RWPE2 (cell line): ENCODE measurements around the gene NT5M.
"Not testable (repeated sequence)": the region's sequence is repeated elsewhere in the genome, so short reads cannot be mapped to it uniquely, and the experiment has no call there.

Source experiments
- ATAC-seq: fragments of 200-7000 bp; cut with Tn5 transposase; 3 replicates; pipeline ENCODE4 v1.9.1; 2021; ENCODE audit warnings: low read depth
- DNase-seq: peaks from one replicate; pipeline ENCODE4 v3.0.0-alpha.2; 2020; ENCODE audit warnings: low spot score
- H3K27ac ChIP-seq: fragments of 450-650 bp; 2 replicates; pipeline ENCODE4 v1.5.1; 2017; ENCODE audit warnings: mild to moderate bottlenecking; ENCODE audit not compliant: poor library complexity, severe bottlenecking
- H3K27me3 ChIP-seq: fragments of 250-450 bp; sonication (Bioruptor Pico); 2 replicates; pipeline ENCODE4 v1.5.1; 2021; ENCODE audit warnings: mild to moderate bottlenecking, moderate library complexity; ENCODE audit not compliant: insufficient read depth, poor library complexity, severe bottlenecking
- H3K36me3 ChIP-seq: fragments of 250-450 bp; sonication (Bioruptor Pico); 2 replicates; pipeline ENCODE4 v1.5.1; 2020; ENCODE audit warnings: low read depth, mild to moderate bottlenecking, moderate library complexity
- H3K4me1 ChIP-seq: fragments of 250-450 bp; sonication (Bioruptor Pico); 2 replicates; pipeline ENCODE4 v1.5.1; 2021; ENCODE audit warnings: mild to moderate bottlenecking, moderate library complexity; ENCODE audit not compliant: insufficient read depth, poor library complexity, severe bottlenecking
- H3K4me3 ChIP-seq: fragments of 250-450 bp; sonication (Bioruptor Pico); 2 replicates; pipeline ENCODE4 v1.5.1; 2021; ENCODE audit warnings: mild to moderate bottlenecking, moderate library complexity; ENCODE audit not compliant: severe bottlenecking
- H3K9me3 ChIP-seq: fragments of 250-450 bp; sonication (Bioruptor Pico); 2 replicates; pipeline ENCODE4 v1.5.1; 2021; ENCODE audit warnings: mild to moderate bottlenecking, moderate library complexity; ENCODE audit not compliant: severe bottlenecking
- TF ChIP-seq, protein P1 (sequence below): fragments of 450-650 bp; IDR thresholded peaks from one replicate; pipeline ENCODE4 v1.5.1; 2017; ENCODE audit warnings: mild to moderate bottlenecking, moderate library complexity; ENCODE audit not compliant: poor library complexity, severe bottlenecking

Gene NT5M

DNA sequence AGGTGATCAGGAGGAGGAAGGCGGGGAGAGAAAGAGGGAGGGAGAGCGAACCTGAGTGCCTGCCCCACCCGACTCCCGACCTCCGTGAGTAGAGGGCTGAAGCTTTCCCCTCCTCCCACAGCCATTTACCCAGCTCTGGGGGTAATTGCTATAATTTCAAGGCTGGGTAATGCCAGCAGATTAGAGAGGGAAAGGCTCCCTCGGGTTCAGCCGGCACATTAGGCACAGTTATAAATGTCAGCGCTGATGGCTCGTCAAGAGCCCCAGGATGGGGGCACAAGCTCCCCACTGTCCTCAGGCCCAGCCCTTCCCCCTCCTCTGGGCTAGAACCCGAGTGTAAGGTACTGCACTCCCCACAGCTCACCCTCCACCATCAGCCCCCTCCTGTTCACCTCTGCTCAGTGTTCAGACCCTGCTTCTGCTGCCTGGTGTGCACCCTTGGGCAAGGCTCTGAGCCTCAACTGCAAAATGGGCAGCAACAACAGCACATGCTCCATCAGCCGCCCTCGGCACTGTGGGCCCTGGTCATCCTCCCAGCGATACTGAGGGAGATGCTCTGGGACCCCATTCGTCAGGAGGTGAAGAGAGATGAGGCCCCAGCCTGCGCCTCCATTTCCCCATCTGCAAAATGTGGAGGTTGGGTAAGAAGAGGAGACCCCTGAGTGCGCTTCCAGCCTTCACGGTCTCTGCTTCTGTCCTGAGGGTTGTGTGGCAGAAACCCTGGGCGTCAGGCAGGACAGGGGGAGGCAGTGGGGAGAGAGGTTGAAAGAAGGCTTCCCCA is 77.2 kb downstream of the NT5M start:
- TF ChIP-seq, protein P1, sequence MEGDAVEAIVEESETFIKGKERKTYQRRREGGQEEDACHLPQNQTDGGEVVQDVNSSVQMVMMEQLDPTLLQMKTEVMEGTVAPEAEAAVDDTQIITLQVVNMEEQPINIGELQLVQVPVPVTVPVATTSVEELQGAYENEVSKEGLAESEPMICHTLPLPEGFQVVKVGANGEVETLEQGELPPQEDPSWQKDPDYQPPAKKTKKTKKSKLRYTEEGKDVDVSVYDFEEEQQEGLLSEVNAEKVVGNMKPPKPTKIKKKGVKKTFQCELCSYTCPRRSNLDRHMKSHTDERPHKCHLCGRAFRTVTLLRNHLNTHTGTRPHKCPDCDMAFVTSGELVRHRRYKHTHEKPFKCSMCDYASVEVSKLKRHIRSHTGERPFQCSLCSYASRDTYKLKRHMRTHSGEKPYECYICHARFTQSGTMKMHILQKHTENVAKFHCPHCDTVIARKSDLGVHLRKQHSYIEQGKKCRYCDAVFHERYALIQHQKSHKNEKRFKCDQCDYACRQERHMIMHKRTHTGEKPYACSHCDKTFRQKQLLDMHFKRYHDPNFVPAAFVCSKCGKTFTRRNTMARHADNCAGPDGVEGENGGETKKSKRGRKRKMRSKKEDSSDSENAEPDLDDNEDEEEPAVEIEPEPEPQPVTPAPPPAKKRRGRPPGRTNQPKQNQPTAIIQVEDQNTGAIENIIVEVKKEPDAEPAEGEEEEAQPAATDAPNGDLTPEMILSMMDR: no peak
- H3K4me3 ChIP-seq: no peak overlapping the region

GRCh38 chr17:17381446-17382064 is 78.4 kb downstream of the NT5M start:
- DNase-seq: no peak

More for the DNA sequence above, 77.2 kb downstream of the NT5M start:
- no peaks in the 10 kb centered on the region for H3K9me3 ChIP-seq
- no peaks in the 10 kb centered on the region for H3K36me3 ChIP-seq
- H3K27ac ChIP-seq: no peak overlapping the region
- DNase-seq: no peak
- no peaks in the 10 kb centered on the region for H3K4me1 ChIP-seq
- no peak for ATAC-seq
- peaks cover 15% of the 10 kb centered on the region for H3K27me3 ChIP-seq

DNA sequence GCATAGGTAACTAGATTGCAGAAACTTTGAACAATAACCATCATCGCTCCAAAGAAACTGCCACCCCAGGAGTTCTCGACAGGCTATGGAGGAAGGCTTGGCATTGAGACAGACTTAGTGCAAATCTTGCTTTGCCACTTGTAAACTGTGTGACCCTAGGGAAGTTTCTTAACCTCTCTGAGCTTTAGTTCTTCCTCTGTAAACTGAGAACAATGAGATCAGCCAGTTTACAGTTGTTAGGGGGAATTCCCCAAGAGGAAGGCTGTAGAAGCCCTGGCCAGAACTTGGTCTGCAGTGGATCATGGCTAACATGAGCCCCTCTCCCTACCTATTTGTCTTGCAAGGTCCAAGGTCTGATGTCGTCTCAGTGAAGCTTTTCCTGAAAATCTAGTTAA is 78.9 kb downstream of the NT5M start:
- no peak overlapping the region for H3K4me3 ChIP-seq
- no peaks in the 10 kb centered on the region for H3K36me3 ChIP-seq
- H3K4me1 ChIP-seq: peaks cover 4% of the 10 kb centered on the region
- DNase-seq: no peak
- H3K27me3 ChIP-seq: peaks cover 15% of the 10 kb centered on the region
- no peak overlapping the region for H3K27ac ChIP-seq
- no peak for ATAC-seq
- TF ChIP-seq, protein P1: no peak
- no peaks in the 10 kb centered on the region for H3K9me3 ChIP-seq

More at GRCh38 chr17:17381446-17382064, 78.4 kb downstream of the NT5M start:
- Histone ChIP-seq H3K36me3 (no peaks in the 10 kb centered on the region), H3K4me1 (peaks cover under 1% of the 10 kb centered on the region), H3K27me3 (peaks cover 15% of the 10 kb centered on the region), H3K4me3 (no peak overlapping the region), H3K27ac (no peak overlapping the region), H3K9me3 (no peaks in the 10 kb centered on the region)
- TF ChIP-seq, protein P1: no peak
- no peak for ATAC-seq

- Histone ChIP-seq H3K27ac (no peak overlapping the region), H3K4me1 (peaks cover 7% of the 10 kb centered on the region), H3K9me3 (no peaks in the 10 kb centered on the region), H3K27me3 (peaks cover 15% of the 10 kb centered on the region), H3K36me3 (no peaks in the 10 kb centered on the region), H3K4me3 (no peak overlapping the region)
- DNase-seq (no peak), ATAC-seq (no peak)
- TF ChIP-seq, protein P1: no peak
Observed at GRCh38 chr17:17382971-17383370, 79.8 kb downstream of the NT5M start.

DNA sequence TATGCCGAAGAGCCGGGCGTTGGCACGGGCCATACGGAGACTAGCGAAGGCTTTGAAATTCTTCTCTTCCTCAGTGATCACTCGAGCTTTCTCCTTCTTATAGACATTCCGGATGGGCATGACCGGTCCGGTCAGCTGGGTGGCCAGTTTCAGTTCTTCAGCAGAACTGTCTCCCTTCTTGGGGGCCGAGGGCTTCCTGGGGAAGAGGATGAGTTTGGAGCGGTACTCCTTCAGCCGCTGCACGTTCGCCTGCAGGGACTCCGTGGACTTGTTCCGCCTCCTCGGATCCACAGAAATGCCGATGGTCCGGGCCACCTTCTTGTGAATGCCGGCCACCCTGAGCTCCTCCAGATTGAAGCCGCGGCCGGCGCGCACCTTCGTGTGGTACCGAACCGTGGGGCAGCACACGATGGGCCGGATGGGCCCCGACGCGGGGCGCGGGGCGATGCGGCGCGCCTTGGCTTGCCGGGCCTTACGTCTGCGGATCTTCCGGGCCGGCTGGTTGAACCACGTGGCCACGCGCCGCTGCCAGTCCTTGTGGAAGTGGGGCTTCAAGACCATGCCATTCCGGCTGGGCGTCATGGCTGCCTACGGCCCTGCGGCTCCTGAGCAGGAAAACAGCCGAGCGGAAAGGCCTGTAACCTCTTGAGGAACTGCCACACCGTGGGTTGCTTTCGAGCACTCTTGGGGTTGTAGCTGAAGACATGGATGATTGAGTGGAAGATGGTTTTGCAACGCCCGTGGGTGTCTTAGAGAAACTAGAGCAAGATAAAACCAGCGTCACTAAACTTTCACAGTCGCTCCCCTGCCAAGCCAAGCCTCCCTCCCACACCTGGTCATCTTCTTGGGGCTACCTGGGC is 80.5 kb downstream of the NT5M start:
- not testable (repeated sequence) for H3K4me1 ChIP-seq, H3K9me3 ChIP-seq, H3K36me3 ChIP-seq, H3K4me3 ChIP-seq, H3K27ac ChIP-seq, ATAC-seq
- DNase-seq: peak; percentile 36
- peaks cover 15% of the 10 kb centered on the region for H3K27me3 ChIP-seq
